Breast epithelium (tissue), 3 donors: ENCODE results near the gene TIAM2.

Experiments used
- CTCF ChIP-seq, 3 donors: fragments of 450-650 bp; IDR thresholded peaks; one replicate each; pipeline ENCODE4 v1.5.1; 2016 to 2017; ENCODE audit warnings: antibody characterized with exemption in 3 of 3, mild to moderate bottlenecking in 3 of 3, moderate library complexity in 3 of 3
- POLR2A ChIP-seq: fragments of 450-650 bp; IDR thresholded peaks from one replicate; pipeline ENCODE4 v1.6.1; 2016; ENCODE audit warnings: antibody characterized with exemption, mild to moderate bottlenecking, moderate library complexity
- POLR2AphosphoS5 ChIP-seq, 3 donors: sonication (generic); formaldehyde crosslinking; IDR thresholded peaks; one replicate each; pipeline ENCODE4 v1.6.1; 2017; ENCODE audit warnings: antibody characterized with exemption in 3 of 3

GRCh38 chr6:155297669-155298068 lies 302.6 kb downstream of the TIAM2 start:
- TF ChIP-seq POLR2AphosphoS5 (IDR thresholded peaks at IDR 0.05) (no peak), CTCF (IDR thresholded peaks at IDR 0.05) (no peak), POLR2A (no peak)
